IPS-15b (cell line): ENCODE data around the gene DENND4C.
"Not testable (repeated sequence)": the region's sequence is repeated elsewhere in the genome, so short reads cannot be mapped to it uniquely, and the experiment has no call there.

Source experiments
- H3K27me3 ChIP-seq: one replicate; pipeline ENCODE4 v1.6.1; 2013; ENCODE audit warnings: low read length; ENCODE audit not compliant: control insufficient read depth, insufficient read depth
- H3K36me3 ChIP-seq: one replicate; pipeline ENCODE4 v1.6.1; 2013; ENCODE audit warnings: low read length; ENCODE audit not compliant: control insufficient read depth, insufficient read depth
- H3K4me1 ChIP-seq: one replicate; pipeline ENCODE4 v1.6.1; 2013; ENCODE audit warnings: mild to moderate bottlenecking, low read length; ENCODE audit not compliant: control insufficient read depth, insufficient read depth
- H3K4me3 ChIP-seq: one replicate; pipeline ENCODE4 v1.5.1; 2013; ENCODE audit warnings: low read depth, low read length
- H3K9ac ChIP-seq: one replicate; pipeline ENCODE4 v1.6.1; 2013; ENCODE audit warnings: low read depth, mild to moderate bottlenecking, low read length
- H3K9me3 ChIP-seq: one replicate; pipeline ENCODE4 v1.6.1; 2013; ENCODE audit warnings: mild to moderate bottlenecking, low read length; ENCODE audit not compliant: control insufficient read depth, insufficient read depth

The DENND4C gene

DNA sequence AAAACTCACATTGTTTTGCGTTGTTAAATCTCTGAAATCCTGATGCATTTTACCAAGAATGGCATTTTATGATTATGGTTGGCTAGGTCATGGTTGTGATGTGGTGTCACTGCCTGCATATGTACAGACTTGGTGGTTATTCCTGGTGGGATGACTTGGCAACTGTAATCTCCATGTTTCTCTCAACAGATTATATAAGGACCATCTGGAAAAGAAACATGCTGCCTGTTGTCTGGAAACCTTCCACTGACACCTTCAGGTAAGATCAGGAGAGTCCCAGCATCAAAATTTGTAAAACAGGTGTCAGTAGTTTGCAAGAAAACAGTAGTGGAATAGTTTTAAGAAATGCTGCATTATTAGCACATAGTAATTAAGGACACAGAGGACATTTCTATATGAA is 175.3 kb downstream of the DENND4C start:
- no peaks in the 10 kb centered on the region for H3K36me3 ChIP-seq
- peaks cover 10% of the 10 kb centered on the region for H3K27me3 ChIP-seq
- peaks cover 5% of the 10 kb centered on the region for H3K4me1 ChIP-seq
- no peak overlapping the region for H3K9ac ChIP-seq
- no peak overlapping the region for H3K4me3 ChIP-seq
- peaks cover 2% of the 10 kb centered on the region for H3K9me3 ChIP-seq

DNA sequence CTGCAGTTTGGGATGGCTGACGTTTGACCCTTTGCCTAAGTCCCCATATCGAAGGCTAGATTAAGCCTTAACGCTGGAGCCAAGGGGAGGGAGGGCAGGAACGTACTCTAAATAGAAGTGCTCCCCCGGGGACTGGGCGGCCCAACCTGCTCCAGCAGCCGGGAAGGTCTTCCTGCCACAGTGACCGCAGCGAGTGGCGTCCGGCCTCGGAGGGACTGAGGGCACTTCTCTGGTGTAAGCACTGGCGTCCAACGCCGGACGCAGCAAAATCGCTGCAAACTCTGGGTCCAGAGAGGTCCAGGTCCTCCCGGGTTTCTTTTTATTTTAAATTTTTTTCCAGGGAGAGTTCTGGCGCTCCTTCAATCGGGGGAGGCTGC is 177.8 kb downstream of the DENND4C start:
- Histone ChIP-seq H3K9ac (peak overlapping the region; percentile 37), H3K27me3 (peaks cover 10% of the 10 kb centered on the region), H3K4me1 (peaks cover 5% of the 10 kb centered on the region), H3K9me3 (no peaks in the 10 kb centered on the region), H3K36me3 (peaks cover 3% of the 10 kb centered on the region), H3K4me3 (peak overlapping the region; percentile 89)

DNA sequence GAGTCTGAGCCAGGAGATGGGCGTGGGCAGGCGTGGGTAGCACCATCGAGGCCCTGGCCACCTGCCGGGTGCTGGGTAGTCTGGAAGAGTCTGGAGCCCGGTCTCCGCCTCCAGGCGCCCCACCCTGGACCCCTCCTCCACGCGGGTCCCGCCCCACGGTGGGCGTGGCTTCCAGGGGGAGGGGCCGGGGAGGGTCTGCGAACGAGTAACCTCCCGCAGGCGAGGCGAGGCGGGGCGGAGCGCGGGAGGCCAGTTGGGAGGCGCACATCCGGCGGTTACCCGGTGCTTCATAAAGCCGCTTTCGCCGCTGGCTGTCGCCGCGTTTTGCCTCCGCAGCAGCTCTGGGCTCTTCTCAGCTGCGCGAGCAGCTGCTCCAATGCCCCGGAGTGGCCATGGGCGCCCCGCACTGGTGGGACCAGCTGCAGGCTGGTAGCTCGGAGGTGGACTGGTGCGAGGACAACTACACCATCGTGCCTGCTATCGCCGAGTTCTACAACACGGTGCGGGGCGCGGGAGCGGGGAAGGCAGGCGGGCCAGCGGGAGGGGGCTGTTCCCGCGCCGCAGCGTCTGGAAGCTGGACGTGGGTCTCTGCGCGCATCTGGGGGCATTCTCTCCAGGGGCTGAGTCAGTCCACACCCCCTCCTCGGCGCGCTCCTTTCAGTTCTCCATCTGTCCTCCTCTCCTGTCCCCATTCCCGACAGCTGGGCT is 178.4 kb downstream of the DENND4C start, which contains the start of gene ACER2:
ACER2 (plus strand) TSS at position 317 of the 708 bp plus-strand sequence; CDS start at position 393, 76 bp downstream.
- peaks cover 3% of the 10 kb centered on the region for H3K36me3 ChIP-seq
- peak within 1 kb of the TSS; percentile 65 for H3K9ac ChIP-seq
- H3K9me3 ChIP-seq, result no peaks in the 10 kb centered on the region
- H3K4me1 ChIP-seq, result peaks cover 8% of the 10 kb centered on the region
- peak within 1 kb of the TSS; percentile 89 for H3K4me3 ChIP-seq
- peaks cover 10% of the 10 kb centered on the region for H3K27me3 ChIP-seq

DNA sequence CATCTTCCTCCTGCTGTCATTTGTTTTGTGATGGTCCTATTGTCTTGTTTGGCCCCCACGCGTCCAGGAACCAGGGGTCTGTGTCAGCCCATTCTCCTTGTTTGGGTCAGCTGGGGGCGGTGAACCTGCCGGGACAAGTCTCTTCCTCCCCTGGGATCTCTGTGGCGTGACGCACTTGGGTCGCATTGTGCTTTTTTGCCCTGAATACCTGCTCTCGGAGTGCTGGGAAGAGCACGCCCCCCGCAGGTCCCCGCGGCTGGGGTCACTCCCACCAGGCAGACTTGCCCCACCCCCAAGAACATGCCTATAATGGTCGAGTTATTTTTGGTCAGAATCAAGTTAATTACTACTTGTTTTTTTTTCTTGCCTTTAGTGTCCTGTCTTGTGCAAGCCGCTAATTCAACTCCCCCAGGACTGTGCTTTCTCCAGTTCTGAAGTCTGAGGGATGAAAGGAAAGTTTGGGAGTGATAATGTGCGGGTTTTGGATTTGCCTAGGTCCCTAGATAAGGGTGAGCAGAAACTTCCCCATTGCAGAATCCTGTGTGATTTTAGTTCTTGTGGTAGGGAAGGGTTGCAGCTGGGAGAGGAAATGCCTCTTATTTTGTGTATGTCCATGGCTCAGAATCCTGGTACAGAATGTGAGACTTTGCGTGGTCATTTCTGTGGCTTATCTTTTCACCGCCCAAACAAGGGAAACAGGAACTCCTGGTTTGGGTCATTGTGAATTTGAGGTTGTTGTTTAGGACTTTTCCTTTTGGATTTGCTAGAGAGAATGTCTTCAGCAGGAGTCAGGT is 179.1 kb downstream of the DENND4C start:
- H3K9ac ChIP-seq, result peak overlapping the region; percentile 65
- peaks cover 3% of the 10 kb centered on the region for H3K36me3 ChIP-seq
- no peaks in the 10 kb centered on the region for H3K9me3 ChIP-seq
- peaks cover 12% of the 10 kb centered on the region for H3K4me1 ChIP-seq
- peak overlapping the region; percentile 89 for H3K4me3 ChIP-seq
- H3K27me3 ChIP-seq, result peaks cover 10% of the 10 kb centered on the region

DNA sequence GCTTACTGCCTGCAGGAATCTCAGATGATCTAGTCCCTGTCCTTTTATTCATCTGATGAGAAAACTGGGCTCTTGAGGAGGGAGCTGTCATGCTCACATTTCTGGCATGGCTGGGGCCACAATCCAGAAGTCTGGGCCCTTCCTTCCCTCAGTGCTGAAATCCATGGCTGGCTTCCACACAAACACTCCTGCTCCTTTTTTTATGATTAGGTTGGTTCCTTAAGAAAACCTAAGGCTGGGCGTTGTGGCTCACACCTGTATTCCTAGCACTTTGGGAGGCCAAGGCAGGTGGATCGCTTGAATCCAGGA is 179.7 kb downstream of the DENND4C start:
- Histone ChIP-seq H3K4me1 (peaks cover 12% of the 10 kb centered on the region), H3K9ac (no peak overlapping the region), H3K4me3 (peak overlapping the region; percentile 89)

DNA sequence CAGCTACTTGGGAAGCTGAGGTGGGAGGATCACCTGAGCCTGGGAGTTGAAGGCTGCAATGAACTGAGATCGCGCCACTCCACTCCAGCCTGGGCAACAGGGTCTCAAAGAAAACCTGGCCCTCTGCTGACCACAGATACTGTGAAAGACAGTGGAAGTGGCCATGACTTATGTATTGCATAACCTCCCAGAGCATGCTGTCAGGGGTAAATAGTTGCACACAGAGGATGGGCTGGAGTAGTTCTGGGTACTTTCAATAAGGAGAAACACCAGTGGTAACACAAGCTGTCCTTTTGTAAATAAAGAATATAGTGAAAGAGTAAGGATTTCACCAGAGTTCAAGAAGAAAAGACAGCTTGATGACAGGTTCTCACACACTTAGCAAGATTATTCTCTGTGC is 180.1 kb downstream of the DENND4C start:
- H3K36me3 ChIP-seq, result peaks cover 3% of the 10 kb centered on the region
- no peak overlapping the region for H3K4me3 ChIP-seq
- H3K27me3 ChIP-seq, result peaks cover 10% of the 10 kb centered on the region
- H3K9me3 ChIP-seq, result no peaks in the 10 kb centered on the region
- no peak overlapping the region for H3K9ac ChIP-seq
- peaks cover 12% of the 10 kb centered on the region for H3K4me1 ChIP-seq

More for the DNA sequence above, 179.7 kb downstream of the DENND4C start:
- Histone ChIP-seq H3K36me3 (peaks cover 3% of the 10 kb centered on the region), H3K27me3 (peaks cover 10% of the 10 kb centered on the region), H3K9me3 (no peaks in the 10 kb centered on the region)

DNA sequence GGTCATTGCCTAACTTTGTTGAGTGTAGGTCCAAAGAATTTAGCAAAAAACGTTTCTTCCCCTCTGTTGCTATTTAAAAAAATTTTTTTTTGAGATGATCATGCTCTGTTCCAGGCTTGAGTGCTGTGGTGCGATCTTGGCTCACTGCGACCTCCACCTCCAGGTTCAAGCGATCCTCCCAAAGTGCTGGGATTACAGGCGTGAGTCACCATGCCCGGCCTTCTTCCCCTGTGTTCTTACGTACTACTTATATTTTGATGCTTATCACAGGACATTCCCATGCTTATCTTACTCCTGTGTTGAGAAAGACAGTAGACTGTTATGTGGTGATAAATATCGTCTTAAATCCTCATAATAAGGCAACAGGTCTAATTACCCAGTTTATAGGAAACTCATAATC is 180.8 kb downstream of the DENND4C start:
- peaks cover 3% of the 10 kb centered on the region for H3K36me3 ChIP-seq
- H3K4me1 ChIP-seq, result peaks cover 12% of the 10 kb centered on the region
- H3K27me3 ChIP-seq, result peaks cover 10% of the 10 kb centered on the region
- H3K4me3 ChIP-seq, result no peak overlapping the region
- H3K9ac ChIP-seq, result no peak overlapping the region
- H3K9me3 ChIP-seq, result no peaks in the 10 kb centered on the region

DNA sequence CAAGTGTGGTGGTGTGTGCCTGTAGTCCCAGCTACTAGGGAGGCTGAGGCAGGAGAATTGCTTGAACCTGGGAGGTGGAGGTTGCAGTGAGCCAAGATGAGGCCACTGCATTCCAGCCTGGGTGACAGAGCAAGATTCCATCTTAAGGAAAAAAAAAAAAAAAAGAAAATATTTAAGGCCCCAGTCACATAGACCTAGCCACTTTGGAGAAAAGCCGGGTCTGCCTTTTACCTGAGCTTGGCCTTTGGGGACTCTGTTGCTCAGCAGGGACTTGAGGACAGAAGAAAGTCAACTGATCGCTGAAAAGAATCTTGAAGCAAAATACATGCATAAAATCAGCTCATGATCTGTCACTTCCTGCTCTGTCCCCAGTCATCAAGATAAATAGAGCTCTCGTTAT is 183.0 kb downstream of the DENND4C start:
- H3K27me3 ChIP-seq, H3K9ac ChIP-seq, H3K4me3 ChIP-seq, H3K9me3 ChIP-seq, H3K36me3 ChIP-seq: not testable (repeated sequence)
- H3K4me1 ChIP-seq, result peaks cover 12% of the 10 kb centered on the region

DNA sequence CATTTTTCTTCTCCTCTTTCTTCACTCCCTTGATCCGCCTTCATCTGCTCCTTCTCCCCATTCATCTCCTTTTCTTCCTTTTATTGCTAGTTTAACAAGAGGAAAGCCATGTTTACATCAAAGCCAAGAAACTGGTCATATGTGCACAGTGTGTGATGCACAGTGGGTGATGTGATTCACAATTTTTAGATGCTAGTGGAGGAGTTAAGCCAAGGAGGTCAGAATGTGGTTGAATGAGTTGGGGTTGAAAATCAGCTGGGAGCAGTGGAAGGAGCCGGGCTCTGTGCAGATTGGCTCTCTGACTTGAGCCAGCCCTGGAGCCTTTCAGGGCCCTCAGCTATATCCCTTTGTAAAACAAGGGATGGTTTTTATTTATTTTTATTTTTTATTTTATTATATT is 185.7 kb downstream of the DENND4C start:
- no peaks in the 10 kb centered on the region for H3K27me3 ChIP-seq
- no peaks in the 10 kb centered on the region for H3K9me3 ChIP-seq
- H3K4me3 ChIP-seq, result no peak overlapping the region
- H3K36me3 ChIP-seq, result peaks cover 3% of the 10 kb centered on the region
- no peak overlapping the region for H3K9ac ChIP-seq
- peaks cover 7% of the 10 kb centered on the region for H3K4me1 ChIP-seq

DNA sequence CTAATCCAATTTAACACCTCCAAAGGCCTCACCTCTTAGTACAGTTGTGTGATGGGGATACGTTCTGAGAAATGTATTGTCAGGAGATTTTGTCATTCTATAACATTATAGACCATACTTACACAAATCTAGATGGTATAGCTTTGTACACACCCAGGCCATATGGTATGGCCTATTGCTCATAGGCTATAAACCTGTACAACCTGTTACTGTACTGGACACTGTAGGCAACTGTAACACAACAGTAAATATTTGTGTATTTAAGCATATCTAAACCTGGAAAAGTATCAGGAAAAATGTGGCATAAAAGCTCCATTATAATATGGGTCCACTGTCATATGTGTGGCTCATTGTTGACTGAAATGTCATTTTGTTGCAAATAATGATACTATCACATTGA is 190.4 kb downstream of the DENND4C start:
- no peaks in the 10 kb centered on the region for H3K9me3 ChIP-seq
- H3K4me3 ChIP-seq, result no peak overlapping the region
- H3K36me3 ChIP-seq, result no peaks in the 10 kb centered on the region
- H3K4me1 ChIP-seq, result peaks cover 10% of the 10 kb centered on the region
- no peaks in the 10 kb centered on the region for H3K27me3 ChIP-seq
- no peak overlapping the region for H3K9ac ChIP-seq
